IMR-90 (cell line): ENCODE data around the gene INPP5B.

Experiments
- BHLHE40 ChIP-seq: fragments of 150-350 bp; IDR thresholded peaks from 2 replicates; pipeline ENCODE4 v1.6.1; 2016; ENCODE audit warnings: mild to moderate bottlenecking, low read depth, low read length
- CTCF ChIP-seq: conservative IDR thresholded peaks from 2 replicates; pipeline ENCODE4 v1.5.1; 2012; ENCODE audit warnings: mild to moderate bottlenecking, low read depth, low read length, improper control_type of control experiment
- FOS ChIP-seq: fragments of 150-350 bp; IDR thresholded peaks from 2 replicates; pipeline ENCODE4 v1.6.1; 2016; ENCODE audit warnings: low read depth, low read length
- MXI1 ChIP-seq: IDR thresholded peaks from 2 replicates; pipeline ENCODE4 v1.6.1; 2012; ENCODE audit warnings: low read depth, mild to moderate bottlenecking, low read length, moderate library complexity, borderline replicate concordance
- POLR2A ChIP-seq: IDR thresholded peaks from 2 replicates; pipeline ENCODE4 v1.6.1; 2012; ENCODE audit warnings: mild to moderate bottlenecking, low read depth, low read length
- RAD21 ChIP-seq: IDR thresholded peaks from 2 replicates; pipeline ENCODE4 v1.6.1; 2012; ENCODE audit warnings: low read length, improper control_type of control experiment

GRCh38 chr1:37949524-37950152 lies 2.8 kb upstream of the INPP5B start:
- no peak for TF ChIP-seq CTCF
- no peak for TF ChIP-seq MXI1
- no peak for TF ChIP-seq FOS
- TF ChIP-seq RAD21 = no peak
- TF ChIP-seq BHLHE40 = no peak
- no peak for TF ChIP-seq POLR2A
